HL-60 (cell line): ENCODE measurements around the gene OSBPL3.

Experiments
- DNase-seq, 2 experiments: peaks; one replicate each; pipeline ENCODE4 v3.0.0-alpha.2; 2010 to 2020; ENCODE audit warnings: low read depth in 1 of 2, low spot score in 1 of 2
- H3K27ac ChIP-seq: fragments of 250-450 bp; sonication (Bioruptor Pico); replicated peaks from 2 replicates; pipeline ENCODE4 v1.5.1; 2020; ENCODE audit warnings: mild to moderate bottlenecking, moderate library complexity
- H3K27me3 ChIP-seq: fragments of 250-450 bp; sonication (Bioruptor Pico); 2 replicates; pipeline ENCODE4 v1.5.1; 2021; ENCODE audit warnings: mild to moderate bottlenecking, moderate library complexity; ENCODE audit not compliant: insufficient read depth, poor library complexity, severe bottlenecking
- H3K4me3 ChIP-seq: replicated peaks from 2 replicates; pipeline ENCODE4 v1.5.1; 2011; ENCODE audit warnings: mild to moderate bottlenecking, control low read depth, low read length; ENCODE audit not compliant: insufficient read depth
- CTCF ChIP-seq: IDR thresholded peaks from one replicate; pipeline ENCODE4 v1.5.1; 2011; ENCODE audit warnings: low read length, control low read depth, inconsistent platforms; ENCODE audit not compliant: insufficient read depth
- GABPA ChIP-seq: IDR thresholded peaks from 2 replicates; pipeline ENCODE4 v1.6.1; 2012; ENCODE audit warnings: low read depth
- POLR2AphosphoS5 ChIP-seq: IDR thresholded peaks from 2 replicates; pipeline ENCODE4 v1.6.1; 2012; ENCODE audit warnings: low read depth
- SPI1 ChIP-seq: IDR thresholded peaks from 2 replicates; pipeline ENCODE4 v1.6.1; 2012; ENCODE audit warnings: low read depth, mild to moderate bottlenecking, borderline replicate concordance
- TF ChIP-seq, protein P1 (sequence below): IDR thresholded peaks from 2 replicates; pipeline ENCODE4 v1.6.1; 2012; ENCODE audit warnings: low read depth; ENCODE audit not compliant: insufficient replicate concordance

OSBPL3 gene

GRCh38 chr7:24991353-24991752 lies 11.4 kb upstream of the OSBPL3 start:
- TF ChIP-seq POLR2AphosphoS5 (no peak), CTCF (no peak), SPI1 (no peak), GABPA (no peak)
- TF ChIP-seq, protein P1, sequence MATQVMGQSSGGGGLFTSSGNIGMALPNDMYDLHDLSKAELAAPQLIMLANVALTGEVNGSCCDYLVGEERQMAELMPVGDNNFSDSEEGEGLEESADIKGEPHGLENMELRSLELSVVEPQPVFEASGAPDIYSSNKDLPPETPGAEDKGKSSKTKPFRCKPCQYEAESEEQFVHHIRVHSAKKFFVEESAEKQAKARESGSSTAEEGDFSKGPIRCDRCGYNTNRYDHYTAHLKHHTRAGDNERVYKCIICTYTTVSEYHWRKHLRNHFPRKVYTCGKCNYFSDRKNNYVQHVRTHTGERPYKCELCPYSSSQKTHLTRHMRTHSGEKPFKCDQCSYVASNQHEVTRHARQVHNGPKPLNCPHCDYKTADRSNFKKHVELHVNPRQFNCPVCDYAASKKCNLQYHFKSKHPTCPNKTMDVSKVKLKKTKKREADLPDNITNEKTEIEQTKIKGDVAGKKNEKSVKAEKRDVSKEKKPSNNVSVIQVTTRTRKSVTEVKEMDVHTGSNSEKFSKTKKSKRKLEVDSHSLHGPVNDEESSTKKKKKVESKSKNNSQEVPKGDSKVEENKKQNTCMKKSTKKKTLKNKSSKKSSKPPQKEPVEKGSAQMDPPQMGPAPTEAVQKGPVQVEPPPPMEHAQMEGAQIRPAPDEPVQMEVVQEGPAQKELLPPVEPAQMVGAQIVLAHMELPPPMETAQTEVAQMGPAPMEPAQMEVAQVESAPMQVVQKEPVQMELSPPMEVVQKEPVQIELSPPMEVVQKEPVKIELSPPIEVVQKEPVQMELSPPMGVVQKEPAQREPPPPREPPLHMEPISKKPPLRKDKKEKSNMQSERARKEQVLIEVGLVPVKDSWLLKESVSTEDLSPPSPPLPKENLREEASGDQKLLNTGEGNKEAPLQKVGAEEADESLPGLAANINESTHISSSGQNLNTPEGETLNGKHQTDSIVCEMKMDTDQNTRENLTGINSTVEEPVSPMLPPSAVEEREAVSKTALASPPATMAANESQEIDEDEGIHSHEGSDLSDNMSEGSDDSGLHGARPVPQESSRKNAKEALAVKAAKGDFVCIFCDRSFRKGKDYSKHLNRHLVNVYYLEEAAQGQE: no peak
- no peak for DNase-seq
- no peak overlapping the region for H3K27ac ChIP-seq
- H3K27me3 ChIP-seq: peaks cover 2% of the 10 kb centered on the region
- no peak overlapping the region for H3K4me3 ChIP-seq

- DNase-seq: no peak
- H3K4me3 ChIP-seq: no peak overlapping the region
- H3K27me3 ChIP-seq: peaks cover 3% of the 10 kb centered on the region
- H3K27ac ChIP-seq: no peak overlapping the region
- no peak for TF ChIP-seq GABPA
- TF ChIP-seq CTCF: no peak
- TF ChIP-seq POLR2AphosphoS5: no peak
- TF ChIP-seq SPI1: no peak
- TF ChIP-seq, protein P1: no peak
These were observed 7.4 kb upstream of the OSBPL3 start for GRCh38 chr7:24987331-24987842.

- Histone ChIP-seq H3K27me3 (peaks cover 15% of the 10 kb centered on the region), H3K27ac (no peak overlapping the region), H3K4me3 (no peak overlapping the region)
- TF ChIP-seq CTCF (no peak), SPI1 (no peak), GABPA (no peak), POLR2AphosphoS5 (no peak)
- TF ChIP-seq, protein P1: no peak
- no peak for DNase-seq
These were observed 2.9 kb upstream of the OSBPL3 start for GRCh38 chr7:24982917-24983316.
